Measurements from ENCODE around the gene CCK. TPM values are rescaled to one million over a fixed set of nuclear protein-coding genes. Genes with fewer than 3 reads are reported as not detected.

Gene CCK
- total and polyA plus RNA-seq, 5 donors from 2014 or later, result not detected

DNA sequence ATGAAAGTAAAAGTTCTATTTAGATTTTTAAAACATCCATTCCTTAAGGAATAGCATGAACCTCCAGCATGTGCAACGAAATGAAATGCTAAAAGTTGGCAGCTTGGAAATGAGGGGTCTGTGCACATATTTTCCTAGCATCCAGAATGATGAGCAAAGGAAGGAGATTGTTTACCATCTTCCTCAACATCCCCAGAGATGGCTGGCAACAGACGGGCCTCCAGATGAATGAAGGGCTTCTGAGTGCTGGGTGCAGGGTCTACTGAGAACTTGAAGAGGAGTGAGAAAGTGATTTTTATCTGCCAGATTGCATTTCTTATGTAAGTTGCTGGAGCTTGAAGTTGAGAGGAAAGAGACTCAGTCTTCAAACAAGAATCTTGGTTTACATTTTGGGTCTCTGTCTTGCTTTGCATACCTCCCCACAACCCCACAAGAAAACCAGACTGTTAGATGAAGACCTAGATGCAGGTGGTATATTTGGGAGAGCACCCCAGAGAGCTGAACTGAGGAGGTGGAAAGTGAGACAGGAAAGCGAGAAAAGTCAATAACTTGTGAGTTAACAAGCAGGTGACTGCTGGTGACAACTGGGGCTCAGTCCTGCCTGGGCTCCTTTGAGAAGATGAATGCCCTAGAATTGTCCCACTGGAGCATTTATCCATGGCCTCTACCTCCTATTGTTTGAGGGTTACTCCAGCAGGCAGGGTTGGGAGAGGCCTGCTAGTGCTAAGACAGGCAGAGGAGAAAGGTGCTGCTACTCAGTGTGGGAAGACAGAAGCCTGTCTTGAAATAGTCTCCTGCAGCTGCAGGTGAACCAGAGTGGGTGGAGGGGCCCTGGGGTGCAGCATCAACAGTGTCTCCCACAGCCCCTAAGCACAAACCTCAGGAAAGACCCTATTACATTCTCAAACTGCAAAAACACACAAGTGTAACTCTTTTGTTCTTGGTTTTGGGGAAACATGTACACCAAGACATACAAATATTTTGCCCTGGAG, 10.5 kb upstream of the CCK start:
- no peaks in the 10 kb centered on the region for H3K4me1 ChIP-seq (ENCODE audit: control insufficient read depth, insufficient read depth, low read length, poor library complexity, severe bottlenecking)
- Mint-ChIP-seq H3K27ac (no peak overlapping the region), H3K36me3 (peaks cover 5% of the 10 kb centered on the region), H3K4me1 (no peaks in the 10 kb centered on the region), H3K9me3 (peaks cover 0 to 26% (median 7%) of the 10 kb centered on the region in 7 donors), H3K4me3 (no peak overlapping the region), H3K27me3 (peaks cover 15% of the 10 kb centered on the region)
- no peak overlapping the region for H3K27ac ChIP-seq (ENCODE audit: insufficient read depth, low read length, poor library complexity, severe bottlenecking)
- H3K4me3 ChIP-seq (ENCODE audit: low read depth, low read length), result no peak overlapping the region
- peaks cover 5 to 18% of the 10 kb centered on the region in 2 experiments for H3K9me3 ChIP-seq (ENCODE audit: control insufficient read depth in 2 of 2, low read length in 2 of 2)
- no peak for ATAC-seq (ENCODE audit: low read depth in 2 of 2)
- no peaks in the 10 kb centered on the region for H3K36me3 ChIP-seq (ENCODE audit: control insufficient read depth, insufficient read depth, low read length)
- H3K27me3 ChIP-seq (ENCODE audit: control insufficient read depth, insufficient read depth, low read length), result no peaks in the 10 kb centered on the region
- DNase-seq, result no peak

DNA sequence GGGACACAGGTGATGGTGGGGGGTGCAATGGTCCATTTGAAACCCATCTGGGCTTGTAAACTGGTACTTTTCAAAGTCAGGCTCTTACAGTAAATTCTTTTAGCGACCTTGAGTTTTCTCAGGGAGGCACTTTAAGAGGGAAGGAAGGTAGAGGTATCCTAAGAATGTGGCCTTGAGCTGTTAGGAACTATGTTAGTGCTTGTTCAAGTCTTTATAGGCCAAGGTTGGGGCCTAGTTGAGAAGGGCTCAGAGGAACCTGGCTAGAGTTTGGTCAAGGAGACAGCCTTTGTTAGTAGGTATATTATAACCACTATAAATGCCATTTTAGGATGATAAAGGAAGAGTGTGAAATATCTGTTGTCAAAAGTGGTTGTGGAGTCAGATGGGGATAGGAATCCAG, 9.2 kb upstream of the CCK start:
- ATAC-seq (ENCODE audit: low read depth in 2 of 2) (no peak), DNase-seq (no peak)
- no peak overlapping the region for H3K27ac ChIP-seq (ENCODE audit: insufficient read depth, low read length, poor library complexity, severe bottlenecking)
- peaks cover 0 to 20% (median 6%) of the 10 kb centered on the region in 7 donors for H3K9me3 Mint-ChIP-seq
- H3K36me3 ChIP-seq (ENCODE audit: control insufficient read depth, insufficient read depth, low read length), result no peaks in the 10 kb centered on the region
- no peak overlapping the region for H3K27ac Mint-ChIP-seq
- no peak overlapping the region for H3K4me3 Mint-ChIP-seq
- H3K27me3 Mint-ChIP-seq, result peaks cover 16% of the 10 kb centered on the region
- no peaks in the 10 kb centered on the region for H3K27me3 ChIP-seq (ENCODE audit: control insufficient read depth, insufficient read depth, low read length)
- H3K4me1 ChIP-seq (ENCODE audit: control insufficient read depth, insufficient read depth, low read length, poor library complexity, severe bottlenecking), result no peaks in the 10 kb centered on the region
- H3K36me3 Mint-ChIP-seq, result peaks cover 5% of the 10 kb centered on the region
- peaks cover 0 to 7% of the 10 kb centered on the region in 2 experiments for H3K9me3 ChIP-seq (ENCODE audit: control insufficient read depth in 2 of 2, low read length in 2 of 2)
- no peaks in the 10 kb centered on the region for H3K4me1 Mint-ChIP-seq
- no peak overlapping the region for H3K4me3 ChIP-seq (ENCODE audit: low read depth, low read length)

DNA sequence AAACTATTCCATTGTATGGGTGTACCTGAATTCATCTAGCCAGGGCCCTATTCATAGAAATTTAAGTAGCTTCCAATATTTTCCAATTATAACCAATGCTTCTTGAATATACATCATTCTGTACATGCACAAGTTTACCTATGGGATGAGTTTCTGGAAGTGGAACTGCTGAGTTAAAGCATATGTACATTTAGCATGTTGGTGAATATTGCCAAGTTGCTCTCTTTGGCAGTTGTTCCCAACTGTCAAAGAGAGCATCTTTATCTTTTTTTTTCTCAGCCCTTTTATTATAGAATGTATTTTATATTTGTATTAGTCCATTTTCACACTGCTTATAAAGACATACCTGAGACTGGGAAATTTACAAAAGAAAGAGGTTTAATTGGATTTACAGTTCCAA, 8.3 kb upstream of the CCK start:
- no peak overlapping the region for H3K4me3 ChIP-seq (ENCODE audit: low read depth, low read length)
- H3K36me3 ChIP-seq (ENCODE audit: control insufficient read depth, insufficient read depth, low read length), result no peaks in the 10 kb centered on the region
- no peaks in the 10 kb centered on the region for H3K4me1 ChIP-seq (ENCODE audit: control insufficient read depth, insufficient read depth, low read length, poor library complexity, severe bottlenecking)
- Mint-ChIP-seq H3K4me3 (no peak overlapping the region), H3K4me1 (no peaks in the 10 kb centered on the region), H3K27ac (no peak overlapping the region), H3K27me3 (peaks cover 19% of the 10 kb centered on the region), H3K9me3 (peaks cover 0 to 12% (median 2%) of the 10 kb centered on the region in 7 donors), H3K36me3 (peaks cover 2% of the 10 kb centered on the region)
- DNase-seq, result no peak
- H3K27ac ChIP-seq (ENCODE audit: insufficient read depth, low read length, poor library complexity, severe bottlenecking), result no peak overlapping the region
- ATAC-seq (ENCODE audit: low read depth in 2 of 2), result no peak
- no peaks in the 10 kb centered on the region for H3K9me3 ChIP-seq (ENCODE audit: control insufficient read depth in 2 of 2, low read length in 2 of 2)
- no peaks in the 10 kb centered on the region for H3K27me3 ChIP-seq (ENCODE audit: control insufficient read depth, insufficient read depth, low read length)

DNA sequence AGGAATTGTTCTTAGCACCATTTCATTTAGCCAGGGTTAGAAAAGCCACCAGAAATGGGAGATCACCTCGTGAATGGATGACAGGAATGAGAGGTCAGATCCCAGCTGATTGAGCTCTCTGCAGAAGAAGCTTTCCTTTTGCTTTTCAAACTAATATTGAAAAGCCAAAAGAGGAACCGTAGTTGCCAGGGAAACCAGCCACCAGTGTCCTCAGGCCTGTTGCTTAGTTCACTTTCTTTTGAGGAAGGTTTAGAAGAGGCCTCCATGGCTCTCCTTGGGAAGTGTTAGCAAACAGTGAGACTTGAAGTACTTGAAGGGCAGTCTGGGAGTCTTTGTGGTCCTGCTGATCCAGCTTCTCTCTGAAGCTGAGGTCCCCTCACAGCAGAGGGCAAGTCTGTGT, 7.4 kb upstream of the CCK start:
- Mint-ChIP-seq H3K27me3 (peaks cover 17% of the 10 kb centered on the region), H3K4me1 (no peaks in the 10 kb centered on the region), H3K36me3 (no peaks in the 10 kb centered on the region), H3K27ac (no peak overlapping the region), H3K4me3 (no peak overlapping the region), H3K9me3 (peaks cover 0 to 10% (median 2%) of the 10 kb centered on the region in 7 donors)
- ATAC-seq (ENCODE audit: low read depth in 2 of 2) (no peak), DNase-seq (no peak)
- no peak overlapping the region for H3K4me3 ChIP-seq (ENCODE audit: low read depth, low read length)
- H3K9me3 ChIP-seq (ENCODE audit: control insufficient read depth in 2 of 2, low read length in 2 of 2), result no peaks in the 10 kb centered on the region
- no peaks in the 10 kb centered on the region for H3K4me1 ChIP-seq (ENCODE audit: control insufficient read depth, insufficient read depth, low read length, poor library complexity, severe bottlenecking)
- H3K27me3 ChIP-seq (ENCODE audit: control insufficient read depth, insufficient read depth, low read length), result no peaks in the 10 kb centered on the region
- no peaks in the 10 kb centered on the region for H3K36me3 ChIP-seq (ENCODE audit: control insufficient read depth, insufficient read depth, low read length)
- no peak overlapping the region for H3K27ac ChIP-seq (ENCODE audit: insufficient read depth, low read length, poor library complexity, severe bottlenecking)

DNA sequence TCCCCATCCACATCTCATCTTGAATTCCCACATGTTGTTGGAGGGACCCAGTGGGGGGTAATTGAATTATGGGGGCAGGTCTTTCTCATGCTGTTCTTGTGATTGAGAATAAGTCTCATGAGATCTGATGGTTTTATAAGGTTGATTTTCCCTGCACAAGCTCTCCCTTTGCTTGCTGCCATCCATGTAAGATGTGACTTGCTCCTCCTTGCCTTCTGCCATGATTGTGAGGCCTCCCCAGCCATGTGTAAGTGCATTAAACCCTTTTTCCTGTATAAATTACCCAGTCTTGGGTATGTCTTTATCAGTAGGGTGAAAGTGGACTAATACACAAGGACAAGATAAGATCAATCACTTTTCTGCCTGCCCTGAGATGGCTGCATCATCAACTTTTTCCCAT, 5.8 kb upstream of the CCK start:
- Histone ChIP-seq H3K27ac (ENCODE audit: insufficient read depth, low read length, poor library complexity, severe bottlenecking) (no peak overlapping the region), H3K36me3 (ENCODE audit: control insufficient read depth, insufficient read depth, low read length) (no peaks in the 10 kb centered on the region), H3K9me3 (ENCODE audit: control insufficient read depth in 2 of 2, low read length in 2 of 2) (no peaks in the 10 kb centered on the region), H3K4me3 (ENCODE audit: low read depth, low read length) (no peak overlapping the region), H3K27me3 (ENCODE audit: control insufficient read depth, insufficient read depth, low read length) (peaks cover 3% of the 10 kb centered on the region), H3K4me1 (ENCODE audit: control insufficient read depth, insufficient read depth, low read length, poor library complexity, severe bottlenecking) (no peaks in the 10 kb centered on the region)
- ATAC-seq (ENCODE audit: low read depth in 2 of 2) (no peak), DNase-seq (no peak)
- H3K36me3 Mint-ChIP-seq, result no peaks in the 10 kb centered on the region
- no peak overlapping the region for H3K27ac Mint-ChIP-seq
- no peak overlapping the region for H3K4me3 Mint-ChIP-seq
- peaks cover 0 to 10% (median 1%) of the 10 kb centered on the region in 7 donors for H3K9me3 Mint-ChIP-seq
- peaks cover 29% of the 10 kb centered on the region for H3K27me3 Mint-ChIP-seq
- peaks cover 0 to 2% (median 0%) of the 10 kb centered on the region in 4 donors for H3K4me1 Mint-ChIP-seq

DNA sequence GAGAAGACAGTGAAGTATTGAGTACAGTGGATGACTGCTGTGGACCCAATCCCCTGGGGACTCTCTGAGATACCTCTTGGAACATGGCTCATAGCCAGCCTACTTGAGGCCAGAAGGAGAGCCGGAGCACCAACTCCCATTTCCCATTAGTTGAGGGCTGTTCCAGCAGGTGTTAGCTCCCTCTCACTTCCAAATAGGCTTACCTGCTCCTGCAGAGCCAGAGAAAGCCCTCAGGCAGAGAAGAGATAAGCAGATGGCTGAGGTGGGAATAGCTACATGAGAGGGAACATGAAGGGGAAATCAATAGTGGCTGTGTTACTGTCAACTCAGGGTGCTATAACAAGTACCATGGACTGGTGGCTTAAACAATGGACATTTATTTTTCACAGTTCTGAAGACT, 4.6 kb upstream of the CCK start:
- Mint-ChIP-seq H3K4me1 (peaks cover 0 to 5% (median 0%) of the 10 kb centered on the region in 4 donors), H3K27ac (no peak overlapping the region), H3K36me3 (no peaks in the 10 kb centered on the region), H3K27me3 (peaks cover 27% of the 10 kb centered on the region), H3K4me3 (no peak overlapping the region), H3K9me3 (peaks cover 0 to 10% (median 1%) of the 10 kb centered on the region in 7 donors)
- Histone ChIP-seq H3K9me3 (ENCODE audit: control insufficient read depth in 2 of 2, low read length in 2 of 2) (no peaks in the 10 kb centered on the region), H3K36me3 (ENCODE audit: control insufficient read depth, insufficient read depth, low read length) (no peaks in the 10 kb centered on the region), H3K27me3 (ENCODE audit: control insufficient read depth, insufficient read depth, low read length) (peaks cover 3% of the 10 kb centered on the region), H3K27ac (ENCODE audit: insufficient read depth, low read length, poor library complexity, severe bottlenecking) (no peak overlapping the region), H3K4me3 (ENCODE audit: low read depth, low read length) (no peak overlapping the region), H3K4me1 (ENCODE audit: control insufficient read depth, insufficient read depth, low read length, poor library complexity, severe bottlenecking) (no peaks in the 10 kb centered on the region)
- DNase-seq, result no peak
- no peak for ATAC-seq (ENCODE audit: low read depth in 2 of 2)

DNA sequence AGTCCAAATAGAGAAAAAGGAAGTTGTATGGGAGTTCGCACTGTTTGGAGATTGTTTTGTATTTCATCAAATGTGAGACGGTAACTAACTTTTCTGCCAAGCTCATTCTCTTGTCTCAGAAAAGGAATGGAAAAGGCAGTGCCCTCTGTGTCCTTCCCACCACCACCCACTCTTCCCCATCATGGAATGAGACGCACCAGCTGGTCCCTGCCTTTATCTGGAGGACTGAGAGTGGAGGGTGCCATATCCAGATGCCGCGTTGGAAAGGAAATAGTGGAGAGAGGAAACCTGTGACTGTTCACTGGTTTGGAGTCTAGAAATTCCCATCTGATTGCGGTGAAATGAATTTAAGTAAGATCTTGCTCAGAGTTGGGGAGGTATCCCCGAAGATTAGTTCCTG, 3.7 kb upstream of the CCK start:
- Mint-ChIP-seq H3K4me1 (peaks cover 0 to 9% (median 0%) of the 10 kb centered on the region in 4 donors), H3K27ac (no peak overlapping the region), H3K36me3 (no peaks in the 10 kb centered on the region), H3K9me3 (peaks cover 0 to 10% (median 1%) of the 10 kb centered on the region in 7 donors), H3K27me3 (peaks cover 22% of the 10 kb centered on the region), H3K4me3 (no peak overlapping the region)
- H3K27ac ChIP-seq (ENCODE audit: insufficient read depth, low read length, poor library complexity, severe bottlenecking), result no peak overlapping the region
- DNase-seq, result no peak
- H3K36me3 ChIP-seq (ENCODE audit: control insufficient read depth, insufficient read depth, low read length), result no peaks in the 10 kb centered on the region
- no peak for ATAC-seq (ENCODE audit: low read depth in 2 of 2)
- no peak overlapping the region for H3K4me3 ChIP-seq (ENCODE audit: low read depth, low read length)
- H3K9me3 ChIP-seq (ENCODE audit: control insufficient read depth in 2 of 2, low read length in 2 of 2), result no peaks in the 10 kb centered on the region
- H3K27me3 ChIP-seq (ENCODE audit: control insufficient read depth, insufficient read depth, low read length), result peaks cover 3% of the 10 kb centered on the region
- H3K4me1 ChIP-seq (ENCODE audit: control insufficient read depth, insufficient read depth, low read length, poor library complexity, severe bottlenecking), result peaks cover 6% of the 10 kb centered on the region

All from CD4-positive, CD25-positive, alpha-beta regulatory T cell (primary cell).